OCI-LY3 (cell line): ENCODE results near the gene PALD1.

Experiments used
- H2AFZ ChIP-seq: fragments of 200-600, 300-600 bp; shearing (Covaris generic); 2 replicates; pipeline ENCODE4 v1.6.0; 2014; ENCODE audit warnings: antibody characterized with exemption, low read depth, low read length
- H3K27ac ChIP-seq: fragments of 200-600, 300-600 bp; sonication (generic); 2 replicates; pipeline ENCODE4 v1.5.1; 2014; ENCODE audit warnings: mild to moderate bottlenecking, low read length, moderate library complexity, mixed read lengths
- H3K27me3 ChIP-seq: fragments of 200-600, 300-600 bp; sonication (generic); 2 replicates; pipeline ENCODE4 v1.6.1; 2014; ENCODE audit warnings: low read depth, low read length, mixed read lengths
- H3K36me3 ChIP-seq: fragments of 200-600, 300-600 bp; sonication (generic); replicated peaks from 2 replicates; pipeline ENCODE3; 2014; ENCODE audit warnings: low read depth, low read length, mixed read lengths
- H3K4me1 ChIP-seq: fragments of 300-600, 200-600 bp; sonication (generic); 2 replicates; pipeline ENCODE4 v1.6.1; 2014; ENCODE audit warnings: low read length, mixed read lengths
- H3K4me2 ChIP-seq: fragments of 200-600, 300-600 bp; sonication (generic); 2 replicates; pipeline ENCODE4 v1.6.1; 2014; ENCODE audit warnings: low read length, mixed read lengths
- H3K4me3 ChIP-seq: fragments of 300-600, 200-600 bp; sonication (generic); 2 replicates; pipeline ENCODE4 v1.5.1; 2014; ENCODE audit warnings: antibody characterized with exemption, mild to moderate bottlenecking, low read length, moderate library complexity
- H3K79me2 ChIP-seq: fragments of 300-600, 200-600 bp; shearing (Covaris generic); 2 replicates; pipeline ENCODE4 v1.6.1; 2014; ENCODE audit warnings: mild to moderate bottlenecking, low read length, mixed read lengths
- H3K9ac ChIP-seq: fragments of 300-600, 200-600 bp; shearing (Covaris generic); 2 replicates; pipeline ENCODE4 v1.6.0; 2014; ENCODE audit warnings: mild to moderate bottlenecking, low read length, moderate library complexity
- H3K9me3 ChIP-seq: fragments of 200-600, 300-600 bp; shearing (Covaris generic); 2 replicates; pipeline ENCODE4 v1.6.1; 2014; ENCODE audit warnings: low read length, mixed read lengths; ENCODE audit not compliant: insufficient read depth
- H4K20me1 ChIP-seq: fragments of 200-600, 300-600 bp; sonication (generic); 2 replicates; pipeline ENCODE4 v1.6.1; 2016; ENCODE audit warnings: low read length, mixed read lengths; ENCODE audit not compliant: insufficient read depth
- EZH2phosphoT487 ChIP-seq: fragments of 200-600 bp; shearing (Covaris generic); IDR thresholded peaks from 2 replicates; pipeline ENCODE4 v1.6.1; 2018; ENCODE audit warnings: antibody characterized with exemption, mixed run types, low read depth
- TF ChIP-seq, protein P1 (sequence below): fragments of 200-600, 300-600 bp; sonication (generic); IDR thresholded peaks from 2 replicates; pipeline ENCODE4 v1.5.1; 2014; ENCODE audit warnings: antibody characterized with exemption, low read length, low read depth

The PALD1 gene

GRCh38 chr10:70568781-70569495, 90.4 kb downstream of the PALD1 start:
- Histone ChIP-seq H3K9ac (no peak overlapping the region), H3K4me1 (no peaks in the 10 kb centered on the region), H3K27me3 (no peaks in the 10 kb centered on the region), H3K4me2 (no peak overlapping the region), H3K27ac (no peak overlapping the region), H3K4me3 (no peak overlapping the region), H3K79me2 (no peaks in the 10 kb centered on the region), H4K20me1 (no peaks in the 10 kb centered on the region), H2AFZ (no peak overlapping the region), H3K36me3 (no peaks in the 10 kb centered on the region), H3K9me3 (no peaks in the 10 kb centered on the region)
- no peak for TF ChIP-seq EZH2phosphoT487
- TF ChIP-seq, protein P1, sequence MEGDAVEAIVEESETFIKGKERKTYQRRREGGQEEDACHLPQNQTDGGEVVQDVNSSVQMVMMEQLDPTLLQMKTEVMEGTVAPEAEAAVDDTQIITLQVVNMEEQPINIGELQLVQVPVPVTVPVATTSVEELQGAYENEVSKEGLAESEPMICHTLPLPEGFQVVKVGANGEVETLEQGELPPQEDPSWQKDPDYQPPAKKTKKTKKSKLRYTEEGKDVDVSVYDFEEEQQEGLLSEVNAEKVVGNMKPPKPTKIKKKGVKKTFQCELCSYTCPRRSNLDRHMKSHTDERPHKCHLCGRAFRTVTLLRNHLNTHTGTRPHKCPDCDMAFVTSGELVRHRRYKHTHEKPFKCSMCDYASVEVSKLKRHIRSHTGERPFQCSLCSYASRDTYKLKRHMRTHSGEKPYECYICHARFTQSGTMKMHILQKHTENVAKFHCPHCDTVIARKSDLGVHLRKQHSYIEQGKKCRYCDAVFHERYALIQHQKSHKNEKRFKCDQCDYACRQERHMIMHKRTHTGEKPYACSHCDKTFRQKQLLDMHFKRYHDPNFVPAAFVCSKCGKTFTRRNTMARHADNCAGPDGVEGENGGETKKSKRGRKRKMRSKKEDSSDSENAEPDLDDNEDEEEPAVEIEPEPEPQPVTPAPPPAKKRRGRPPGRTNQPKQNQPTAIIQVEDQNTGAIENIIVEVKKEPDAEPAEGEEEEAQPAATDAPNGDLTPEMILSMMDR = no peak

DNA sequence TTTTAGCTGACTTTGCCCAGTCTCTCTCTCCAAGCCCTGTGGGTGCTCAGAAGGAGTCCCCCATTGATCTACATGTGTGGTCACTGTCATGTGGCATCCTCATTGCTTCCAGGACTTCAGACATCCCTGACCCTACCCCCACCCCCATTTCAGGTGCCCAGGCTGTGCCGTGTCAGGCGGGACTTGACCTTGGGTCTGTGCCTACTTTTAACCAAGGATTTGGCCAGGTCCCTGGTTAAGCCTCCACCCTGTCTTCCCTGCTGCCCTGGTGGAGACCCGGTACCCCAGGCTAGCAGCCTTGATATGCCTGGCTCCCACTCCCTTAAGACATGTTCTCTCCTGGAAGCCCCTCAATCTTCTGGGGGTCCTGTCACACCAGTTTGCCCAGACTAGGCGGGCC, 92.7 kb downstream of the PALD1 start:
- no peaks in the 10 kb centered on the region for H3K79me2 ChIP-seq
- no peaks in the 10 kb centered on the region for H3K27me3 ChIP-seq
- H3K9me3 ChIP-seq = no peaks in the 10 kb centered on the region; the same call in 1 of the 2 replicates
- no peak overlapping the region for H3K4me2 ChIP-seq
- no peak overlapping the region for H3K9ac ChIP-seq
- TF ChIP-seq, protein P1 = no peak
- TF ChIP-seq EZH2phosphoT487 = no peak
- H3K27ac ChIP-seq = no peak overlapping the region
- H2AFZ ChIP-seq = no peak overlapping the region
- H4K20me1 ChIP-seq = no peaks in the 10 kb centered on the region
- H3K4me1 ChIP-seq = peaks cover 4% of the 10 kb centered on the region
- H3K4me3 ChIP-seq = no peak overlapping the region
- H3K36me3 ChIP-seq = no peaks in the 10 kb centered on the region

- no peak overlapping the region for H3K27ac ChIP-seq
- TF ChIP-seq, protein P1 = no peak
- TF ChIP-seq EZH2phosphoT487 = no peak
- H3K4me2 ChIP-seq = no peak overlapping the region
- no peak overlapping the region for H3K4me3 ChIP-seq
- no peaks in the 10 kb centered on the region for H3K27me3 ChIP-seq
- no peak overlapping the region for H3K9ac ChIP-seq
- no peaks in the 10 kb centered on the region for H3K36me3 ChIP-seq
- peaks cover 10% of the 10 kb centered on the region for H3K4me1 ChIP-seq
- no peaks in the 10 kb centered on the region for H4K20me1 ChIP-seq
- no peaks in the 10 kb centered on the region; the same call in 1 of the 2 replicates for H3K9me3 ChIP-seq
- H3K79me2 ChIP-seq = no peaks in the 10 kb centered on the region
- H2AFZ ChIP-seq = no peak overlapping the region
These were observed 93.3 kb downstream of the PALD1 start for GRCh38 chr10:70571636-70572439.

DNA sequence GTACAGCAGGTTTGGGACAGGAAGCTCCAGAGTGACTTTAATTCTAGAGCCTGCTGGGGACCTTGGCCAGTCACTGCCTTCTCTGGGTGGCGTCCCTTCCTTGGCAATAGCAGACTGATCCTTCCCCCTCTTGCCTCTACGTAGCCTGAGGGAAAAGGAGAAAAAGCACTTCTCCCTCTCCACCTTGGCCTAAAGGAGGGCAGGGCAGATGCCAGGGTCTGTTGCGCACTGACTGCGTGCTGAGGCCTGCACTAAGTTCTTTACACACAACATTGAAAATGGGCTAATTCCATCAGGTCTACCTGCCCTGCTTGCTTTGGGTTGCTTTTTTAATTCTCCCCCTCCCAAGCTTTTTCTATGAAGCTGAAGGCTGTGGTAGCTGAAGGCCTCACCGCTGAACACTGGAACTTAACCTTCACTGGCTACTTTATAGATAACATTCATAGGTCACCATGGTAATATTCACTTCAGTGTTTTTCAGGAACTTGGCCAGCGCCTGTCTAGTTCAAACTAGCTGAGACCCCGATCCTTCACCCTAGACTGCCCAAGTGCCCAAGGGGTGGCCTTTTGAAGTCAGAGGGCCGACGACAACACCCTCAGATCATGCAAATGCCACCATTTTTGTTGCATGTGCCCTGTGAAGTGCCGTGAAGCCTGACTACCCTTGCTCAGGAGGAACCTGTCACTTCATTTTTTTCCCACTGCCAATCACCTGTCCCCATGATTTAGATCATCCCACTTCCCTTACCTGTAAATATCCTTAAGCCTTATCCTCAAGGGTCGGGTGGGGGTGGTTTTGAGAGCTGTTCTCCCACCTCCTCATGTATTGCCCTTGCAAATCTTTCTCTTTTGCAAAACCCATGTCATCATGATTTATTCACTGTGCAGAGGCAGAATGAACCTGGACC, 95.3 kb downstream of the PALD1 start:
- H3K36me3 ChIP-seq = no peaks in the 10 kb centered on the region
- H3K9me3 ChIP-seq = no peaks in the 10 kb centered on the region; the same call in 1 of the 2 replicates
- no peaks in the 10 kb centered on the region for H3K79me2 ChIP-seq
- no peak overlapping the region for H3K9ac ChIP-seq
- H2AFZ ChIP-seq = no peak overlapping the region
- TF ChIP-seq, protein P1 = no peak
- TF ChIP-seq EZH2phosphoT487 = no peak
- no peak overlapping the region for H3K4me3 ChIP-seq
- no peak overlapping the region for H3K27ac ChIP-seq
- H3K27me3 ChIP-seq = no peaks in the 10 kb centered on the region
- H3K4me1 ChIP-seq = peaks cover 27% of the 10 kb centered on the region
- H3K4me2 ChIP-seq = no peak overlapping the region
- no peaks in the 10 kb centered on the region for H4K20me1 ChIP-seq
